ENCODE data around the gene ALLC.

GRCh38 chr2:3643371-3644245, 14.4 kb upstream of the ALLC start:
- no peak for TF ChIP-seq CTCF (IDR thresholded peaks at IDR 0.05)
- TF ChIP-seq POLR2A (IDR thresholded peaks at IDR 0.05) = no peak
- no peak for TF ChIP-seq POLR2AphosphoS5 (IDR thresholded peaks at IDR 0.05)
